NB4 (cell line): ENCODE measurements around the gene PDC.
"Not testable (repeated sequence)": the region's sequence is repeated elsewhere in the genome, so short reads cannot be mapped to it uniquely, and the experiment has no call there.

Experiments used
- DNase-seq: peaks from one replicate; pipeline ENCODE4 v3.0.0; 2010; ENCODE audit warnings: low read depth
- H3K4me3 ChIP-seq: one replicate; pipeline ENCODE4 v1.5.1; 2011; ENCODE audit warnings: mild to moderate bottlenecking, low read depth, low read length, moderate library complexity
- CTCF ChIP-seq: IDR thresholded peaks from one replicate; pipeline ENCODE4 v1.5.1; 2012; ENCODE audit warnings: low read depth, low read length
- MAX ChIP-seq: IDR thresholded peaks from 2 replicates; pipeline ENCODE4 v1.6.1; 2011; ENCODE audit warnings: low read depth, low read length
- MYC ChIP-seq: IDR thresholded peaks from 2 replicates; pipeline ENCODE4 v1.6.1; 2011; ENCODE audit warnings: low read depth, low read length
- POLR2A ChIP-seq: IDR thresholded peaks from 2 replicates; pipeline ENCODE4 v1.6.1; 2011; ENCODE audit warnings: mild to moderate bottlenecking; ENCODE audit not compliant: insufficient read length; ENCODE audit errors: extremely low read depth

The PDC gene

GRCh38 chr1:186481303-186481888, 20.5 kb upstream of the PDC start:
- no peak overlapping the region for H3K4me3 ChIP-seq
- DNase-seq: no peak
- TF ChIP-seq MYC: no peak

- TF ChIP-seq POLR2A: no peak
- no peak for TF ChIP-seq MAX
- TF ChIP-seq MYC: no peak
- TF ChIP-seq CTCF: no peak
Observed at GRCh38 chr1:186479162-186479561, 18.2 kb upstream of the PDC start.

GRCh38 chr1:186476264-186477040, 15.5 kb upstream of the PDC start:
- TF ChIP-seq MAX (no peak), MYC (no peak)
- no peak for DNase-seq
- H3K4me3 ChIP-seq: no peak overlapping the region

More at GRCh38 chr1:186479162-186479561, 18.2 kb upstream of the PDC start:
- no peak overlapping the region for H3K4me3 ChIP-seq
- no peak for DNase-seq

- no peak for DNase-seq
- no peak for TF ChIP-seq MYC
- no peak for TF ChIP-seq POLR2A
- no peak for TF ChIP-seq MAX
- no peak for TF ChIP-seq CTCF
Observed at GRCh38 chr1:186474208-186474607, 13.3 kb upstream of the PDC start.

GRCh38 chr1:186473047-186473446, 12.1 kb upstream of the PDC start:
- TF ChIP-seq MYC (no peak), MAX (no peak), POLR2A (no peak), CTCF (no peak)
- no peak overlapping the region for H3K4me3 ChIP-seq
- no peak for DNase-seq

More at GRCh38 chr1:186474208-186474607, 13.3 kb upstream of the PDC start:
- H3K4me3 ChIP-seq: no peak overlapping the region

GRCh38 chr1:186465946-186466345, 5.0 kb upstream of the PDC start:
- no peak for DNase-seq
- no peak overlapping the region for H3K4me3 ChIP-seq
- TF ChIP-seq MYC: no peak
- no peak for TF ChIP-seq CTCF
- no peak for TF ChIP-seq MAX
- no peak for TF ChIP-seq POLR2A

GRCh38 chr1:186465491-186465890, 4.6 kb upstream of the PDC start:
- not testable (repeated sequence) for DNase-seq, H3K4me3 ChIP-seq
